Adrenal gland (tissue), 12 donors: ENCODE results near the gene CIB2. TPM values are rescaled to one million over a fixed set of nuclear protein-coding genes. Genes with fewer than 3 reads are reported as not detected.

ENCODE experiments used
- DNase-seq, 7 donors: peaks; one replicate each; pipeline ENCODE4 v3.0.0-alpha.2; 2019 to 2020
- H3K27ac ChIP-seq, 5 donors: fragments of 200-600 bp; sonication (generic) in 4 of 5; 1 replicate in 3 of 5; 2 replicates in 2 of 5; pipeline versions ENCODE4 v1.5.1 to v1.8.0; 2016 to 2020; ENCODE audit warnings: mild to moderate bottlenecking in 1 of 5
- H3K27me3 ChIP-seq: fragments of 200-600 bp; 2 replicates; pipeline ENCODE4 v1.8.0; 2021
- H3K36me3 ChIP-seq, 2 donors: fragments of 200-600 bp; replicated peaks in 1 of 2; 1 replicate in 1 of 2; 2 replicates in 1 of 2; pipeline versions ENCODE4 v1.5.1 to v1.8.0; 2018 to 2022
- H3K4me1 ChIP-seq, 2 donors: fragments of 200-600 bp; replicated peaks in 1 of 2; 1 replicate in 1 of 2; 2 replicates in 1 of 2; pipeline versions ENCODE4 v1.5.1 to v1.8.0; 2018 to 2021
- H3K4me3 ChIP-seq, 4 donors: fragments of 200-600 bp; sonication (generic) in 3 of 4; one replicate each; pipeline ENCODE4 v1.5.1; 2016 to 2018
- H3K9me3 ChIP-seq, 3 donors: fragments of 200-600 bp; sonication (generic) in 1 of 3; replicated peaks in 1 of 3; 1 replicate in 2 of 3; 2 replicates in 1 of 3; pipeline versions ENCODE4 v1.5.1 to v1.8.0; 2016 to 2021
- CTCF ChIP-seq, 6 experiments: fragments of 450-650 bp in 4 of 6; fragments of 200-600 bp in 2 of 6; sonication (generic) in 1 of 6; IDR thresholded peaks; 1 replicate in 5 of 6; 2 replicates in 1 of 6; pipeline versions ENCODE4 v1.5.1 to v1.8.0; 2016 to 2021; ENCODE audit warnings: antibody characterized with exemption in 6 of 6, mild to moderate bottlenecking in 2 of 6, moderate library complexity in 1 of 6
- POLR2A ChIP-seq, 2 donors: fragments of 450-650 bp; IDR thresholded peaks; one replicate each; pipeline ENCODE4 v1.6.1; 2017; ENCODE audit warnings: antibody characterized with exemption in 2 of 2, mild to moderate bottlenecking in 2 of 2, moderate library complexity in 1 of 2
- WGBS, 4 donors: extraction: QIAGEN DNeasy Blood & Tissue Kit in 2 of 4; methylation state at CpG; one replicate each; pipeline versions ENCODE4 v1.1.5 to v1.1.7; 2013 to 2017; 5-methylcytosine and 5-hydroxymethylcytosine counted together
- intact Hi-C, 2 donors: fragments of 100-400 bp; cut with DNase I; formaldehyde crosslinking; loops; one replicate each; pipeline versions ENCODE4 v1.14.1 to v1.15.0; 2022 to 2023
- polyA plus RNA-seq, 3 donors: library from polyadenylated mRNA; stranded (reverse); fragments of 200-250 nt in 2 of 3; fragments of 350-450 nt in 1 of 3; fragmentation: Illumina TruSeq in 1 of 3; extraction: RNeasy Lipid Tissue Mini Kit (QIAGEN cat#74804) in 1 of 3; gene quantifications; one replicate each; pipeline ENCODE4 v1.2.3, GENCODE V29; 2013 to 2014
- total RNA-seq, 9 donors: library from RNA; depleted of rRNA in 4 of 9; stranded (reverse); fragments of >200 nt in 4 of 9; fragments of 120-200 nt in 1 of 9; fragmentation: NEBNext Ultra II Directional in 1 of 9; extraction: Animal tissue kit (Norgen Biotek cat#: 25700) in 1 of 9; gene quantifications; one replicate each; pipeline versions ENCODE4 v1.1.0 to v1.2.4, GENCODE V29; 2013 to 2023
- donor health status: healthy with polysubstance abuse.
- donor health status: Bipolar disorder and iron deficiency.
- donor health status: DM: yes; HTN: yes; CAD: no.
- donor health status: DM: no; HTN: no; CAD: no.
- donor health status: DM: no; HTN: no; CAD: no.
- donor health status: DM: yes; HTN: yes; CAD: no.

Gene CIB2
- total and polyA plus RNA-seq, 12 donors = 4.4 to 37.8 (median 19.7) TPM

GRCh38 chr15:78178064-78178463, 46.8 kb upstream of the CIB2 start:
- TF ChIP-seq CTCF (IDR thresholded peaks at IDR 0.05) (no peak), POLR2A (IDR thresholded peaks at IDR 0.05) (no peak)
- no peaks in the 10 kb centered on the region for H3K27me3 ChIP-seq
- no peaks in the 10 kb centered on the region for H3K36me3 ChIP-seq
- peak in 1 of 7 donors; percentile 3 for DNase-seq
- WGBS, 4 donors = 69 to 91% (median 81%) methylated on average over 6 of the region's 6 CpGs
- H3K27ac ChIP-seq = no peak overlapping the region
- H3K4me1 ChIP-seq = peaks cover 0 to 2% of the 10 kb centered on the region in 2 donors
- intact Hi-C loops = loop anchor here (5.0 to 10.0 kb wide), 2 partner anchors 57 to 64 kb away; partner anchors contain the start of gene ACSBG1 (in 1 of the 2)
- H3K4me3 ChIP-seq = no peak overlapping the region
- no peaks in the 10 kb centered on the region for H3K9me3 ChIP-seq

DNA sequence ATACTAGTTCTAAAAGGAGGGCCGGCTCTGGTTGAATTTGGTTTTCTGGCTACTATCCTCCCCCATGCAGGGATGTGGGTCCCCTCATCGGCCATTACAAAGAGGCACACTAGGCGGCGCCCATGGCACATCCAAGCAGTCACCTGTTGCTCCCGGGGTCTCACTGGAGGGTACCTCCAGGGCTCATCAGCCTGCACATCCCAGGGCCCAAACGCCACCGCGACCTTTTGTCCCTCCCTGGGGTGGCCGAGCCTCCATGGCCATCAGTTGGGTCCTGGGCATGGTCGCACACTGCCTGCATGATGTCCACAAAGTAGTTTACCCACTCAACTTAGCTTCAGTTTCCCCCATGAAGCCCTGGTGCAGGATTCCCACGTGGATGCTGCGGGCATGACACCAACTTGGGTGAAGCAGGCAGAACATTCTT, 46.2 kb upstream of the CIB2 start:
- Histone ChIP-seq H3K4me1 (peaks cover 5 to 8% of the 10 kb centered on the region in 2 donors), H3K27ac (no peak overlapping the region), H3K4me3 (no peak overlapping the region), H3K27me3 (no peaks in the 10 kb centered on the region), H3K9me3 (no peaks in the 10 kb centered on the region), H3K36me3 (no peaks in the 10 kb centered on the region)
- WGBS, 4 donors = 32 to 38% (median 36%) methylated on average over 6 to 12 of the region's 12 CpGs
- intact Hi-C loops = loop anchor here (5.0 to 10.0 kb wide), 2 partner anchors 57 to 65 kb away; partner anchors contain the start of gene ACSBG1 (in 1 of the 2)
- DNase-seq = peak in 3 of 7 donors; percentile 36 to 51 (median 40)
- TF ChIP-seq CTCF (IDR thresholded peaks at IDR 0.05) (peak; percentile 26 to 66 (median 56)), POLR2A (IDR thresholded peaks at IDR 0.05) (no peak)

DNA sequence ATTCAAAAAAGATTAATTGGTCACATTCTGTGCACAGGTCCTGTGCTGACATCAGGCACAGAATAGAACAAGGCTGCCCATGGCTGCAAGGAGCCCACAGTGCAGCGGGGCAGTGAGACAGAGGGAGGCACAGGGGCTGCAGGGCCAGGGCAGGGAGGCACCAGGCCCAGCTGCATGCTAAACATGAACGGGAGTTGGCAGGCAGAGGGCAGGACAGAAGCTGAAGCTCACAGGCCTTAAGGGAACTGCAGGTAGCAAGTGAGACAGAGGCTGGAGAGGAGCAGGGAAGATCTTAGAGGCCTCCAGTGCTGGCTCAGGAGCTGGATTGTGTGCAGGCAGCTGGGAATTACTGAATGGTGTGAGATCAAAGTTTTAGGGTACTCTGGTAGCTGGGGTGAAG, 44.1 kb upstream of the CIB2 start:
- no peak for TF ChIP-seq CTCF (IDR thresholded peaks at IDR 0.05)
- TF ChIP-seq POLR2A (IDR thresholded peaks at IDR 0.05) = no peak
- peak in 1 of 7 donors; percentile 19 for DNase-seq
- Histone ChIP-seq H3K27me3 (no peaks in the 10 kb centered on the region), H3K4me3 (no peak overlapping the region), H3K36me3 (peaks cover 0 to 19% of the 10 kb centered on the region in 2 donors), H3K9me3 (no peaks in the 10 kb centered on the region), H3K4me1 (peaks cover 5 to 18% of the 10 kb centered on the region in 2 donors), H3K27ac (no peak overlapping the region)
- WGBS, 4 donors = 12 to 60% (median 52%) methylated on average over 1 to 2 of the region's 2 CpGs
- intact Hi-C loops = loop anchor here (5.0 to 10.0 kb wide), 2 partner anchors 59 to 67 kb away; partner anchors contain the start of gene ACSBG1 (in 1 of the 2)

DNA sequence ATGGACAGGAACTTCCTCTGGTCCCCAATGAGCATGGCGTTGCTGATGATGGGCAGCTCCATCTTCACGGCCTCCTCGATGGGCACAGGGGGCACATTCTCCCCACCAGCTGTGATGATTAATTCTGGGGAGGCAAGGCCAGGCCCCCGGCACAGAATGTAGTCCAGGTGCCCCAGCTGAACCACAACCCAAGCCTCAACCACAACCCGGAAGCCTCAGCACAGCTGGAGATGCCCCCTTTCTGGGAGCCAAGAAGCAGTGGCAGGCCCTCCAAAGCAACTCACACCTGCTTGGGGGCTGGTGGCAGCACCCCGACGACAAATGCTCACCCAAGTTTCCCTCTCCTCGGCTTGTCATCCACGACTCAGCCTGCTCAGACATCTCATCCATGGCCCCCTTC, 43.2 kb upstream of the CIB2 start:
- Histone ChIP-seq H3K4me1 (peaks cover 5 to 18% of the 10 kb centered on the region in 2 donors), H3K27me3 (no peaks in the 10 kb centered on the region), H3K9me3 (no peaks in the 10 kb centered on the region), H3K27ac (no peak overlapping the region), H3K4me3 (no peak overlapping the region), H3K36me3 (peaks cover 0 to 28% of the 10 kb centered on the region in 2 donors)
- WGBS, 4 donors = 71 to 86% (median 80%) methylated on average over 4 to 9 of the region's 9 CpGs
- DNase-seq = peak in 1 of 7 donors; percentile 16
- intact Hi-C loops = loop anchor here in 1 of 2 donors (10.0 kb wide), 1 partner anchor 60 kb away; the partner anchor contains the start of gene ACSBG1
- no peak for TF ChIP-seq CTCF (IDR thresholded peaks at IDR 0.05)
- no peak for TF ChIP-seq POLR2A (IDR thresholded peaks at IDR 0.05)
